ENCODE measurements around the gene IL18R1.

The IL18R1 gene

DNA sequence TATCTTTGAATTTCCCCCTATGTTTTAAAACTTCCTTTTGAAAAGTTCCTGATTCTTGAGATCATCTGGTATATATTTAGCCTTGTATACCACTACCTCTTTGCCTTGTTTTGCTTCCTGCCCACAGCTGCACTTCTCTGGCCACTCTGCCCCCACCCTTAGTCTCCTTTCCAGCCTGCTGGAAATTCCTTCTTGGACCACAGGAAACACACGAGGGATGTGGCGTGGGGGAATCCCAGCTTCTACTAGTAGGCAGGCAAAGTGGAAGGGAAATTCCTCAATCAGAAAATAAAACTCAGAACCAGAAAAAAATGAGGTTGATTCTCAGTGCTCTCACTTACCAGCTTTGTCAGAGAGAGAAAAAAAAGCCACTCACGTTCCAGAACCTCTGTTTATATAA lies 80.7 kb downstream of the IL18R1 start:
- H4K20me1 ChIP-seq (ENCODE audit: low read depth, low read length): no peaks in the 10 kb centered on the region
- TF ChIP-seq, protein P1, sequence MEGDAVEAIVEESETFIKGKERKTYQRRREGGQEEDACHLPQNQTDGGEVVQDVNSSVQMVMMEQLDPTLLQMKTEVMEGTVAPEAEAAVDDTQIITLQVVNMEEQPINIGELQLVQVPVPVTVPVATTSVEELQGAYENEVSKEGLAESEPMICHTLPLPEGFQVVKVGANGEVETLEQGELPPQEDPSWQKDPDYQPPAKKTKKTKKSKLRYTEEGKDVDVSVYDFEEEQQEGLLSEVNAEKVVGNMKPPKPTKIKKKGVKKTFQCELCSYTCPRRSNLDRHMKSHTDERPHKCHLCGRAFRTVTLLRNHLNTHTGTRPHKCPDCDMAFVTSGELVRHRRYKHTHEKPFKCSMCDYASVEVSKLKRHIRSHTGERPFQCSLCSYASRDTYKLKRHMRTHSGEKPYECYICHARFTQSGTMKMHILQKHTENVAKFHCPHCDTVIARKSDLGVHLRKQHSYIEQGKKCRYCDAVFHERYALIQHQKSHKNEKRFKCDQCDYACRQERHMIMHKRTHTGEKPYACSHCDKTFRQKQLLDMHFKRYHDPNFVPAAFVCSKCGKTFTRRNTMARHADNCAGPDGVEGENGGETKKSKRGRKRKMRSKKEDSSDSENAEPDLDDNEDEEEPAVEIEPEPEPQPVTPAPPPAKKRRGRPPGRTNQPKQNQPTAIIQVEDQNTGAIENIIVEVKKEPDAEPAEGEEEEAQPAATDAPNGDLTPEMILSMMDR (IDR thresholded peaks at IDR 0.05; ENCODE audit: insufficient read depth, low read length, poor library complexity, severe bottlenecking): no peak
- TF ChIP-seq EZH2phosphoT487 (conservative IDR thresholded peaks at IDR 0.05; ENCODE audit: low read length): no peak

GRCh38 chr2:102437122-102437521 lies 81.5 kb downstream of the IL18R1 start:
- no peak overlapping the region for H3K4me2 ChIP-seq (ENCODE audit: low read depth, low read length, poor library complexity, severe bottlenecking)

More for the DNA sequence above, 80.7 kb downstream of the IL18R1 start:
- Histone ChIP-seq H3K4me2 (ENCODE audit: low read depth, low read length, poor library complexity, severe bottlenecking) (no peak overlapping the region), H3K9me3 (ENCODE audit: insufficient read depth, low read length) (no peaks in the 10 kb centered on the region), H3F3A (ENCODE audit: insufficient read depth) (no peaks in the 10 kb centered on the region), H3K4me3 (ENCODE audit: insufficient read depth, low read length, poor library complexity, severe bottlenecking) (no peak overlapping the region), H3K9me2 (replicated peaks; ENCODE audit: insufficient read depth, low read length) (no peaks in the 10 kb centered on the region), H3K36me3 (ENCODE audit: low read length) (no peaks in the 10 kb centered on the region), H3K9ac (ENCODE audit: low read length) (no peak overlapping the region), H3K79me2 (ENCODE audit: insufficient read depth, low read length) (no peaks in the 10 kb centered on the region), H3K27me3 (ENCODE audit: low read length) (no peaks in the 10 kb centered on the region), H3K27ac (ENCODE audit: low read depth, low read length) (no peak overlapping the region), H2AFZ (ENCODE audit: low read depth, low read length, severe bottlenecking) (no peak overlapping the region)

DNA sequence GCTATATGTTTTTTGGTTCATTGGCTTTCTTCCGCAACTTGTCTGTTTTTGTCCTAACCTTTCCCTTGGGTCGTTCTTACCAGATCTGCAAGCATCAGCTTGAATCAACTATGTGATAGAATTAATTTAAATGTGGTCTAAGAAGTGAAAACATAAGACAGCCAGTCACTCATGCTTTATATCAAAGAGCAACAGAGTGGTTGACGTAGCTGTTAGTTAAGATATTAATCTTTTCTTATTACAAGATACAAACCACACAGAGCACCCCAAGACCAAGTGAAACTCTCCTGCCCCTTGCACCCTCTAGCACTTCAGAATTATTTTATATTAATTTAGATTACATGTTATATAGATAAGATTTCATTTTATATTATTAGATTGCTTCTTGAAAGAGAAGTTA lies 82.5 kb downstream of the IL18R1 start:
- Histone ChIP-seq H3K9me3 (ENCODE audit: insufficient read depth, low read length) (no peaks in the 10 kb centered on the region), H3K9ac (ENCODE audit: low read length) (no peak overlapping the region), H3K4me3 (ENCODE audit: insufficient read depth, low read length, poor library complexity, severe bottlenecking) (no peak overlapping the region), H3K27me3 (ENCODE audit: low read length) (no peaks in the 10 kb centered on the region), H3K36me3 (ENCODE audit: low read length) (no peaks in the 10 kb centered on the region), H2AFZ (ENCODE audit: low read depth, low read length, severe bottlenecking) (no peak overlapping the region), H3K4me2 (ENCODE audit: low read depth, low read length, poor library complexity, severe bottlenecking) (no peak overlapping the region), H4K20me1 (ENCODE audit: low read depth, low read length) (no peaks in the 10 kb centered on the region), H3K27ac (ENCODE audit: low read depth, low read length) (no peak overlapping the region), H3F3A (ENCODE audit: insufficient read depth) (no peaks in the 10 kb centered on the region), H3K79me2 (ENCODE audit: insufficient read depth, low read length) (no peaks in the 10 kb centered on the region), H3K9me2 (replicated peaks; ENCODE audit: insufficient read depth, low read length) (no peaks in the 10 kb centered on the region)
- no peak for TF ChIP-seq EZH2phosphoT487 (conservative IDR thresholded peaks at IDR 0.05; ENCODE audit: low read length)
- TF ChIP-seq, protein P1 (IDR thresholded peaks at IDR 0.05; ENCODE audit: insufficient read depth, low read length, poor library complexity, severe bottlenecking): no peak

More at GRCh38 chr2:102437122-102437521, 81.5 kb downstream of the IL18R1 start:
- H2AFZ ChIP-seq (ENCODE audit: low read depth, low read length, severe bottlenecking): no peak overlapping the region
- no peak overlapping the region for H3K4me3 ChIP-seq (ENCODE audit: insufficient read depth, low read length, poor library complexity, severe bottlenecking)
- H3K27me3 ChIP-seq (ENCODE audit: low read length): no peaks in the 10 kb centered on the region
- no peak overlapping the region for H3K27ac ChIP-seq (ENCODE audit: low read depth, low read length)
- H3K36me3 ChIP-seq (ENCODE audit: low read length): no peaks in the 10 kb centered on the region
- H4K20me1 ChIP-seq (ENCODE audit: low read depth, low read length): no peaks in the 10 kb centered on the region
- no peaks in the 10 kb centered on the region for H3K9me3 ChIP-seq (ENCODE audit: insufficient read depth, low read length)
- H3K9ac ChIP-seq (ENCODE audit: low read length): no peak overlapping the region
- no peaks in the 10 kb centered on the region for H3K79me2 ChIP-seq (ENCODE audit: insufficient read depth, low read length)
- no peaks in the 10 kb centered on the region for H3K9me2 ChIP-seq (replicated peaks; ENCODE audit: insufficient read depth, low read length)
- TF ChIP-seq, protein P1 (IDR thresholded peaks at IDR 0.05; ENCODE audit: insufficient read depth, low read length, poor library complexity, severe bottlenecking): no peak
- TF ChIP-seq EZH2phosphoT487 (conservative IDR thresholded peaks at IDR 0.05; ENCODE audit: low read length): no peak
- H3F3A ChIP-seq (ENCODE audit: insufficient read depth): no peaks in the 10 kb centered on the region
